Panc1 (cell line): Measurements from ENCODE around the gene EXOC3L4. TPM values are rescaled to one million over a fixed set of nuclear protein-coding genes. Genes with fewer than 3 reads are reported as not detected.

Experiments
- ATAC-seq: fragments of 200-7000 bp; cut with Tn5 transposase; 2 replicates; pipeline ENCODE4 v1.9.1; 2020; ENCODE audit warnings: mild to moderate bottlenecking, moderate library complexity
- BruUV-seq: library from RNA; stranded (reverse); fragments of 400-500 nt; replicated peaks from 2 replicates; lab custom pipeline; 2021; lab: Mats Ljungman, UMichigan
- CTCF ChIA-PET: fragments of 300-600 bp; sonication (Branson Sonifier 250); formaldehyde crosslinking; loops from one replicate; lab custom pipeline; 2022; ENCODE audit warnings: antibody characterized with exemption; lab: Charles Lee
- POLR2A ChIA-PET: fragments of 300-600 bp; sonication (Branson Sonifier 250); formaldehyde crosslinking; loops from one replicate; lab custom pipeline; 2022; ENCODE audit warnings: antibody characterized with exemption; lab: Charles Lee
- DNase-seq: peaks from one replicate; pipeline ENCODE4 v3.0.0-alpha.2; 2010; ENCODE audit warnings: low read depth, low spot score
- H3K27ac ChIP-seq: 2 replicates; pipeline ENCODE4 v1.5.1; 2011; ENCODE audit warnings: mild to moderate bottlenecking, low read length, inconsistent platforms
- H3K27me3 ChIP-seq: fragments of 200-500 bp; sonication (Bioruptor generic); 2 replicates; pipeline ENCODE4 v1.6.0; 2014; ENCODE audit warnings: low read length, inconsistent platforms; ENCODE audit not compliant: control insufficient read depth, insufficient read depth
- H3K36me3 ChIP-seq: fragments of 200-500 bp; sonication (Bioruptor generic); 2 replicates; pipeline ENCODE4 v1.5.1; 2014; ENCODE audit warnings: inconsistent platforms, mild to moderate bottlenecking, low read length, moderate library complexity; ENCODE audit not compliant: control insufficient read depth, insufficient read depth
- H3K4me1 ChIP-seq: 2 replicates; pipeline ENCODE4 v1.5.1; 2011; ENCODE audit warnings: inconsistent platforms, mild to moderate bottlenecking, low read length, moderate library complexity; ENCODE audit not compliant: control insufficient read depth, insufficient read depth
- H3K4me3 ChIP-seq, 2 experiments: 2 replicates each; pipeline ENCODE4 v1.5.1; 2011 to 2012; ENCODE audit warnings: low read depth in 2 of 2, low read length in 2 of 2, mild to moderate bottlenecking in 2 of 2, inconsistent platforms in 1 of 2, moderate library complexity in 1 of 2
- H3K9me3 ChIP-seq: fragments of 200-500 bp; sonication (Bioruptor generic); 2 replicates; pipeline ENCODE4 v1.5.1; 2014; ENCODE audit warnings: low read depth, mild to moderate bottlenecking, inconsistent platforms, low read length, moderate library complexity; ENCODE audit not compliant: control insufficient read depth, insufficient read depth
- POLR2AphosphoS5 ChIP-seq: IDR thresholded peaks from 2 replicates; pipeline ENCODE4 v1.6.1; 2012; ENCODE audit warnings: mild to moderate bottlenecking, low read depth, low read length, moderate library complexity
- SIN3A ChIP-seq: IDR thresholded peaks from 2 replicates; pipeline ENCODE4 v1.6.1; 2012; ENCODE audit warnings: low read depth, mild to moderate bottlenecking, low read length, moderate library complexity, borderline replicate concordance; ENCODE audit not compliant: insufficient read depth
- TCF7L2 ChIP-seq: IDR thresholded peaks from 2 replicates; pipeline ENCODE4 v1.6.1; 2011; ENCODE audit warnings: mild to moderate bottlenecking, low read depth, low read length, inconsistent platforms
- in situ Hi-C: cut with HindIII; loops from 2 replicates; pipeline ENCODE4 v1.10.0; 2016; ENCODE audit warnings: low sequenced_read_pairs, low pct_unique_long_range_greater_than_20kb
- intact Hi-C: fragments of 100-400 bp; cut with micrococcal nuclease; formaldehyde crosslinking; loops from one replicate; pipeline ENCODE4 v1.10.0; 2022; ENCODE audit not compliant: unreplicated experiment
- total RNA-seq: library from RNA; stranded (reverse); gene quantifications from one replicate; pipeline ENCODE4 v1.2.1, GENCODE V29; 2021; ENCODE audit not compliant: unreplicated experiment
- TF ChIP-seq, protein P1 (sequence below): fragments of 450-650 bp; IDR thresholded peaks from 2 replicates; pipeline ENCODE4 v1.5.1; 2017; ENCODE audit warnings: mild to moderate bottlenecking
- TF ChIP-seq, protein P2 (sequence below), 2 experiments: IDR thresholded peaks; 2 replicates each; pipeline ENCODE4 v1.6.1; 2011 to 2012; ENCODE audit warnings: low read depth in 2 of 2, control low read depth in 1 of 2, low read length in 1 of 2, mild to moderate bottlenecking in 1 of 2, moderate library complexity in 1 of 2; ENCODE audit not compliant: insufficient read depth in 1 of 2

Gene EXOC3L4
- total RNA-seq, 1 experiment from 2014 or later = 2.6 TPM

- DNase-seq = no peak
- TF ChIP-seq TCF7L2 (no peak), SIN3A (no peak), POLR2AphosphoS5 (no peak)
- TF ChIP-seq, protein P1, sequence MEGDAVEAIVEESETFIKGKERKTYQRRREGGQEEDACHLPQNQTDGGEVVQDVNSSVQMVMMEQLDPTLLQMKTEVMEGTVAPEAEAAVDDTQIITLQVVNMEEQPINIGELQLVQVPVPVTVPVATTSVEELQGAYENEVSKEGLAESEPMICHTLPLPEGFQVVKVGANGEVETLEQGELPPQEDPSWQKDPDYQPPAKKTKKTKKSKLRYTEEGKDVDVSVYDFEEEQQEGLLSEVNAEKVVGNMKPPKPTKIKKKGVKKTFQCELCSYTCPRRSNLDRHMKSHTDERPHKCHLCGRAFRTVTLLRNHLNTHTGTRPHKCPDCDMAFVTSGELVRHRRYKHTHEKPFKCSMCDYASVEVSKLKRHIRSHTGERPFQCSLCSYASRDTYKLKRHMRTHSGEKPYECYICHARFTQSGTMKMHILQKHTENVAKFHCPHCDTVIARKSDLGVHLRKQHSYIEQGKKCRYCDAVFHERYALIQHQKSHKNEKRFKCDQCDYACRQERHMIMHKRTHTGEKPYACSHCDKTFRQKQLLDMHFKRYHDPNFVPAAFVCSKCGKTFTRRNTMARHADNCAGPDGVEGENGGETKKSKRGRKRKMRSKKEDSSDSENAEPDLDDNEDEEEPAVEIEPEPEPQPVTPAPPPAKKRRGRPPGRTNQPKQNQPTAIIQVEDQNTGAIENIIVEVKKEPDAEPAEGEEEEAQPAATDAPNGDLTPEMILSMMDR = no peak
- TF ChIP-seq, protein P2, sequence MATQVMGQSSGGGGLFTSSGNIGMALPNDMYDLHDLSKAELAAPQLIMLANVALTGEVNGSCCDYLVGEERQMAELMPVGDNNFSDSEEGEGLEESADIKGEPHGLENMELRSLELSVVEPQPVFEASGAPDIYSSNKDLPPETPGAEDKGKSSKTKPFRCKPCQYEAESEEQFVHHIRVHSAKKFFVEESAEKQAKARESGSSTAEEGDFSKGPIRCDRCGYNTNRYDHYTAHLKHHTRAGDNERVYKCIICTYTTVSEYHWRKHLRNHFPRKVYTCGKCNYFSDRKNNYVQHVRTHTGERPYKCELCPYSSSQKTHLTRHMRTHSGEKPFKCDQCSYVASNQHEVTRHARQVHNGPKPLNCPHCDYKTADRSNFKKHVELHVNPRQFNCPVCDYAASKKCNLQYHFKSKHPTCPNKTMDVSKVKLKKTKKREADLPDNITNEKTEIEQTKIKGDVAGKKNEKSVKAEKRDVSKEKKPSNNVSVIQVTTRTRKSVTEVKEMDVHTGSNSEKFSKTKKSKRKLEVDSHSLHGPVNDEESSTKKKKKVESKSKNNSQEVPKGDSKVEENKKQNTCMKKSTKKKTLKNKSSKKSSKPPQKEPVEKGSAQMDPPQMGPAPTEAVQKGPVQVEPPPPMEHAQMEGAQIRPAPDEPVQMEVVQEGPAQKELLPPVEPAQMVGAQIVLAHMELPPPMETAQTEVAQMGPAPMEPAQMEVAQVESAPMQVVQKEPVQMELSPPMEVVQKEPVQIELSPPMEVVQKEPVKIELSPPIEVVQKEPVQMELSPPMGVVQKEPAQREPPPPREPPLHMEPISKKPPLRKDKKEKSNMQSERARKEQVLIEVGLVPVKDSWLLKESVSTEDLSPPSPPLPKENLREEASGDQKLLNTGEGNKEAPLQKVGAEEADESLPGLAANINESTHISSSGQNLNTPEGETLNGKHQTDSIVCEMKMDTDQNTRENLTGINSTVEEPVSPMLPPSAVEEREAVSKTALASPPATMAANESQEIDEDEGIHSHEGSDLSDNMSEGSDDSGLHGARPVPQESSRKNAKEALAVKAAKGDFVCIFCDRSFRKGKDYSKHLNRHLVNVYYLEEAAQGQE (IDR thresholded peaks at IDR 0.05; ENCODE audit: insufficient read depth in 1 of 2, low read depth in 2 of 2, low read length in 1 of 2) = no peak
- ATAC-seq = no peak
- Histone ChIP-seq H3K9me3 (no peaks in the 10 kb centered on the region), H3K27ac (peak overlapping the region; percentile 78), H3K4me3 (no peak overlapping the region), H3K36me3 (no peaks in the 10 kb centered on the region), H3K4me1 (peaks cover 49% of the 10 kb centered on the region), H3K27me3 (no peaks in the 10 kb centered on the region)
- in situ Hi-C loops (no loop called here), intact Hi-C loops (loop anchor here (10.0 kb wide), 1 partner anchor 187 kb away; no protein-coding TSS in a partner anchor)
- ChIA-PET CTCF (no interaction called here), POLR2A (no interaction called here)
- BruUV-seq = no TSS peak
Measured at GRCh38 chr14:103107941-103108748, 13.6 kb downstream of the EXOC3L4 start.

- Histone ChIP-seq H3K27me3 (no peaks in the 10 kb centered on the region), H3K36me3 (no peaks in the 10 kb centered on the region), H3K9me3 (no peaks in the 10 kb centered on the region), H3K4me3 (no peak overlapping the region), H3K4me1 (peaks cover 54% of the 10 kb centered on the region), H3K27ac (peak overlapping the region; percentile 78)
- ATAC-seq (no peak; the same call in 1 of the 2 replicates), DNase-seq (no peak)
- BruUV-seq = no TSS peak
- intact Hi-C loops (loop anchor here (10.0 kb wide), 1 partner anchor 186 kb away; no protein-coding TSS in a partner anchor), in situ Hi-C loops (no loop called here)
- ChIA-PET POLR2A (no interaction called here), CTCF (no interaction called here)
- TF ChIP-seq SIN3A (no peak), POLR2AphosphoS5 (no peak), TCF7L2 (no peak)
- TF ChIP-seq, protein P2 (IDR thresholded peaks at IDR 0.05; ENCODE audit: insufficient read depth in 1 of 2, low read depth in 2 of 2, low read length in 1 of 2) = no peak
- TF ChIP-seq, protein P1 = no peak
Measured at GRCh38 chr14:103108749-103109207, 14.3 kb downstream of the EXOC3L4 start.
